Neural cell (in vitro differentiated cells): ENCODE measurements around the gene DNHD1.

Source experiments
- EZH2 ChIP-seq: fragments of 200-600, 300-800 bp; shearing (Covaris generic), sonication (generic); IDR thresholded peaks from 2 replicates; pipeline ENCODE4 v1.6.1; 2014; ENCODE audit warnings: antibody characterized with exemption, low read length, borderline replicate concordance, mild to moderate bottlenecking; ENCODE audit not compliant: insufficient read depth, poor library complexity, severe bottlenecking
- POLR2AphosphoS5 ChIP-seq: IDR thresholded peaks from 2 replicates; pipeline ENCODE4 v1.6.1; 2012
- SMC3 ChIP-seq: fragments of 450-650 bp; conservative IDR thresholded peaks from 2 replicates; pipeline ENCODE4 v1.6.1; 2014; ENCODE audit warnings: antibody characterized with exemption, mild to moderate bottlenecking, moderate library complexity; ENCODE audit not compliant: poor library complexity
- TF ChIP-seq, protein P1 (sequence below): fragments of 450-650 bp; IDR thresholded peaks from 2 replicates; pipeline ENCODE4 v1.5.1; 2014; ENCODE audit warnings: antibody characterized with exemption, mild to moderate bottlenecking, moderate library complexity; ENCODE audit not compliant: poor library complexity, severe bottlenecking

DNA sequence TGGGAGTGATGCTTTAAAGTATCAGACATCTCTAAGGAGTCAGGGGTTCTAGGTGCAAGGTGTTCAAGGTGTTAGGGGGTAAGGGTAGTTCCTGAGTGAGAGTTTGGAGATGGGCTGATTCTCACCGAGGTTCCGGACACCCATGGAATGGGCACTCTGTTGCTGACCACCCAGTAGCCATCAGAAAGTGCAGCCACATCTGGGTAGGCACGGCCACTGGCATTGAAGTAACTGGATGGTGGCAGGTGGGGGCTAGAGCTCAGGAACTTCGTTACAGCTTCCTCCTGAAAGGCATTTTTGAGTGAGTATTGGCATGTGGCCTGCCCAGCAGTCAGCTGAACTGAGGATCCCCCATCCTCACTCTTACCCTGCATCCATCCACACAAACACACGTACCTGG is 118.0 kb downstream of the DNHD1 start:
- TF ChIP-seq, protein P1, sequence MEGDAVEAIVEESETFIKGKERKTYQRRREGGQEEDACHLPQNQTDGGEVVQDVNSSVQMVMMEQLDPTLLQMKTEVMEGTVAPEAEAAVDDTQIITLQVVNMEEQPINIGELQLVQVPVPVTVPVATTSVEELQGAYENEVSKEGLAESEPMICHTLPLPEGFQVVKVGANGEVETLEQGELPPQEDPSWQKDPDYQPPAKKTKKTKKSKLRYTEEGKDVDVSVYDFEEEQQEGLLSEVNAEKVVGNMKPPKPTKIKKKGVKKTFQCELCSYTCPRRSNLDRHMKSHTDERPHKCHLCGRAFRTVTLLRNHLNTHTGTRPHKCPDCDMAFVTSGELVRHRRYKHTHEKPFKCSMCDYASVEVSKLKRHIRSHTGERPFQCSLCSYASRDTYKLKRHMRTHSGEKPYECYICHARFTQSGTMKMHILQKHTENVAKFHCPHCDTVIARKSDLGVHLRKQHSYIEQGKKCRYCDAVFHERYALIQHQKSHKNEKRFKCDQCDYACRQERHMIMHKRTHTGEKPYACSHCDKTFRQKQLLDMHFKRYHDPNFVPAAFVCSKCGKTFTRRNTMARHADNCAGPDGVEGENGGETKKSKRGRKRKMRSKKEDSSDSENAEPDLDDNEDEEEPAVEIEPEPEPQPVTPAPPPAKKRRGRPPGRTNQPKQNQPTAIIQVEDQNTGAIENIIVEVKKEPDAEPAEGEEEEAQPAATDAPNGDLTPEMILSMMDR, result no peak
- TF ChIP-seq EZH2, result no peak
- TF ChIP-seq SMC3, result no peak
- no peak for TF ChIP-seq POLR2AphosphoS5
